Mucosa of gallbladder (tissue), 1 donor: ENCODE data around the gene DGKA. TPM values are rescaled to one million over a fixed set of nuclear protein-coding genes. Genes with fewer than 3 reads are reported as not detected.
"Not testable (repeated sequence)": the region's sequence is repeated elsewhere in the genome, so short reads cannot be mapped to it uniquely, and the experiment has no call there.

ENCODE experiments used
- DNase-seq: peaks from one replicate; pipeline ENCODE4 v3.0.0-alpha.2; 2020; ENCODE audit warnings: low spot score
- total RNA-seq: library from RNA; stranded (reverse); gene quantifications from one replicate; pipeline ENCODE4 v1.2.1, GENCODE V29; 2021
- donor health status: DM: no; HTN: no; CAD: no.

DGKA gene
- total RNA-seq, 1 donor from 2014 or later, result 50.5 TPM

- peak; percentile 97 for DNase-seq
Measured at GRCh38 chr12:55996715-55997534, 66.0 kb downstream of the DGKA start, which contains the start of gene SUOX. Gene SUOX, plus strand, starts transcription at chr12:55997276. Its CDS starts 4,946 bp downstream, at chr12:56002222.

- peak; percentile 25 for DNase-seq
Measured at GRCh38 chr12:55997535-55997859, 66.5 kb downstream of the DGKA start.

GRCh38 chr12:55999522-55999921, 68.6 kb downstream of the DGKA start:
- not testable (repeated sequence) for DNase-seq

GRCh38 chr12:55999999-56000540, 69.1 kb downstream of the DGKA start:
- not testable (repeated sequence) for DNase-seq

- DNase-seq, result no peak
Measured at GRCh38 chr12:56001487-56002100, 70.6 kb downstream of the DGKA start.

- DNase-seq, result not testable (repeated sequence)
Measured at GRCh38 chr12:56003376-56003775, 72.4 kb downstream of the DGKA start.

Other genes starting within 250 kb of the DGKA start
- 152 TPM for gene ITGA7, start 223.3 kb upstream of the DGKA start, total RNA-seq
- gene BLOC1S1, start 215.1 kb upstream of the DGKA start, total RNA-seq, result 158 TPM
- gene RDH5, start 210.8 kb upstream of the DGKA start, total RNA-seq, result 43.0 TPM
- gene CD63, start 202.2 kb upstream of the DGKA start, total RNA-seq, result 1,148 TPM
- 11.5 TPM for gene GDF11, start 188.0 kb upstream of the DGKA start, total RNA-seq
- gene SARNP, start 113.4 kb upstream of the DGKA start, total RNA-seq, result 36.6 TPM
- gene ORMDL2, start 113.1 kb upstream of the DGKA start, total RNA-seq, result 66.2 TPM
- gene DNAJC14, start 101.6 kb upstream of the DGKA start, total RNA-seq, result 31.6 TPM
- gene MMP19, start 88.2 kb upstream of the DGKA start, total RNA-seq, result 5.2 TPM
- gene PYM1, start 3.3 kb upstream of the DGKA start, total RNA-seq, result 25.1 TPM
- gene PMEL, start 34.9 kb downstream of the DGKA start, total RNA-seq, result 2.9 TPM
- 28.0 TPM for gene CDK2, start 35.7 kb downstream of the DGKA start, total RNA-seq
- 182 TPM for gene RAB5B, start 42.9 kb downstream of the DGKA start, total RNA-seq
- 49.0 TPM for gene SUOX, start 66.1 kb downstream of the DGKA start, total RNA-seq
- 8.2 TPM for gene IKZF4, start 89.9 kb downstream of the DGKA start, total RNA-seq
- gene RPS26, start 110.8 kb downstream of the DGKA start, total RNA-seq, result 34.0 TPM
- 228 TPM for gene ERBB3, start 149.0 kb downstream of the DGKA start, total RNA-seq
- 64.9 TPM for gene PA2G4, start 173.4 kb downstream of the DGKA start, total RNA-seq
- gene RPL41, start 185.5 kb downstream of the DGKA start, total RNA-seq, result 2,534 TPM
- gene ZC3H10, start 187.1 kb downstream of the DGKA start, total RNA-seq, result 5.4 TPM
- 111 TPM for gene ESYT1, start 197.1 kb downstream of the DGKA start, total RNA-seq
- gene MYL6B, start 221.4 kb downstream of the DGKA start, total RNA-seq, result 53.7 TPM
- 1,918 TPM for gene MYL6, start 227.2 kb downstream of the DGKA start, total RNA-seq